ENCODE measurements around the gene ZP1. TPM values are rescaled to one million over a fixed set of nuclear protein-coding genes. Genes with fewer than 3 reads are reported as not detected.

The ZP1 gene
- total RNA-seq, 1 donor from 2014 or later, result 0.31 TPM

DNA sequence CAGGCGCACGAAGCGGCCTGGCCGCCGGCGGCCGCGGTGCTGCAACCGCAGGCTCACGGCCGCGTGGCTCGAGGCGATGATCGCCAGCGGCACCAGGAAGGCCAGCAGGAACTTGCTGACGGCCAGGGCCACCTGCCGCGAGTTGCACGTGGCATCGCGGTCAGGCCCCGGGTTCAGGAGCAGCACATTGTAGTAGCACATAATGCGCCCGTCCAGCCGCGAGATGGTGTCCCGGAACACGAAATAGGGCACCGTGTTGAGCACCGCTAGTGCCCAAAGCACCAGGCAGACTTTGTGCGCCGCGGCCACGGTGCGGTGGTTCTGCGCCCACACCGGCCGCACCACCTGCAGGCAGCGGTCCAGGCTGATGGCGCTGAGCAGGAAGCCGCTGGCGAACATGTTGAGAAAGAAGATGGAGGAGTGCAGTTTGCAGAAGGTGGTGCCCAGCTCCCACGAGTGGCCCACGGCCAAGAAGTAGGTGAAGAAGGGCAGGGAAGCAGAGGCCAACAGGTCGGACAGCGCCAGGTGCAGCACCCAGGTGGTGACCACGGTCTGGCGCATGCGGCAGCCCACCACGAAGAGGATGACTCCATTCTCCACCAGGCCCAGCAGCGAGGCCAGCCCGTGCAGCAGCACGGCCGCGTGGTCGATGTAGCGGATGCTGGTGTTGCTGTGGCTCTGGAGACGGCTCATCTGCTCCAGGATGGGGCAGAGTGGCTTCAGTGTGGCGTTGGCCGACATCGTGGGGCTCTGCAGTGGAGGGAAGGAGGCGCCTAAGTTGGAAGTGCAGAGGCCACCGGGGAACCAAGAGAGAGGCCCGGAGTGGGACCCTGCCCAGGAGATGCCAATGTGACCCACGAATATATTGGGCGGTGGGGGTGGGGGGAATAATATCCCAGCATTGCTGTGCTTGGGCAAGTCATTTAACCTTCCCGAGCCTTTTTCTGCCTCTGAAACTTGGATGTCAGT lies 14.1 kb upstream of the ZP1 start:
- Mint-ChIP-seq H3K4me3 (no peak overlapping the region), H3K9me3 (no peaks in the 10 kb centered on the region), H3K36me3 (peaks cover 13% of the 10 kb centered on the region), H3K27ac (no peak overlapping the region), H3K4me1 (peaks cover 5% of the 10 kb centered on the region), H3K27me3 (ENCODE audit: low read depth) (no peaks in the 10 kb centered on the region)
- no peak for DNase-seq (ENCODE audit: low spot score in 2 of 2, unreplicated experiment in 2 of 2)
- TF ChIP-seq CTCF (IDR thresholded peaks at IDR 0.05; ENCODE audit: unreplicated experiment), result no peak

GRCh38 chr11:60854140-60854846 lies 13.0 kb upstream of the ZP1 start:
- no peak for DNase-seq (ENCODE audit: low spot score in 2 of 2, unreplicated experiment in 2 of 2)
- H3K4me1 Mint-ChIP-seq, result peaks cover 9% of the 10 kb centered on the region
- H3K27me3 Mint-ChIP-seq (ENCODE audit: low read depth), result no peaks in the 10 kb centered on the region

DNA sequence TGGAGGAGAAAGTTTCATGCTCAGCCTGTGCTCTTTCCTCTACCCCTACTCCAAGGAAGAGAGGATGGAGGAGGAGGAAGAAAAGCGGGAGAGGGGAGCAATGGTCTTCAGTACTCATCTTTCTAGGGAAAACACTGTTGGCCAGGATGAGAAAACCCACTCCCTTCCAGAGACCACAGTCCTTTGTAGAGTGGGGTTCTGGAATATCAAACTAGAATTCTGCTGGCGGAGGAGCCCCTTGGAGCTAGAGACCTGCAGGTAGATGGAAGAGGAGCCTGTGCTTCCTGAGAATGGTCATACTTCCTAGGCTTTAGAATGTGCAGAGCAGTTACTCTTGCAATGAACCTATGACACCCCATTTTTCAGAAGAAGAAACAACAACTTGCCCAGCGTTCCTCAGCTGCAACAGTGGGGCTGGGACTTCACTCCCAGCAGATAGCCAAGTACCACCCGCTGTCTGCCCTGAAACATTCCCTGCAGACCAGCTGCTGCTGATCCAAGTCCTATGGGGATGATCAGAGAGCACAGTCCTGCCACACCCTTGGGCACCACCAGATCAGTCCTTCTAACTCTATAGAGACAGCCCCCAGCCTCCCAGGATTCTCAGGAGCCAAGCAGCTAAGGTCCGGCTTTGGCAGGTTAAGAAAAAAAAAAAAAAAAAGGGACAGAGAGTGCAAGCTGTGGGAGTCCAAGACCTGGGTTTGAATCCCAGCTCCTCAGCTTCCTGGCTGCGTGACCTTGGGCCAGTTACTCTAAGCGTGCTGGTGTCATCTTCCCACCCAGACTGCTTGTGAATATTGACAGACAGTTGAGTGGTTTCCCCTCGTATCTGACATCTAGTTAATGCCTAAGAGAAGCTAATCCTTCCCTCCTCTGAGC lies 12.3 kb upstream of the ZP1 start:
- no peak for DNase-seq (ENCODE audit: low spot score in 2 of 2, unreplicated experiment in 2 of 2)
- peak overlapping the region; percentile 10 for H3K4me3 Mint-ChIP-seq
- peaks cover 9% of the 10 kb centered on the region for H3K4me1 Mint-ChIP-seq
- peaks cover 8% of the 10 kb centered on the region for H3K36me3 Mint-ChIP-seq
- no peak overlapping the region for H3K27ac Mint-ChIP-seq
- no peaks in the 10 kb centered on the region for H3K9me3 Mint-ChIP-seq
- H3K27me3 Mint-ChIP-seq (ENCODE audit: low read depth), result no peaks in the 10 kb centered on the region
- no peak for TF ChIP-seq CTCF (IDR thresholded peaks at IDR 0.05; ENCODE audit: unreplicated experiment)

More at GRCh38 chr11:60854140-60854846, 13.0 kb upstream of the ZP1 start:
- H3K27ac Mint-ChIP-seq, result no peak overlapping the region
- no peaks in the 10 kb centered on the region for H3K9me3 Mint-ChIP-seq
- no peak overlapping the region for H3K4me3 Mint-ChIP-seq
- H3K36me3 Mint-ChIP-seq, result peaks cover 8% of the 10 kb centered on the region
- no peak for TF ChIP-seq CTCF (IDR thresholded peaks at IDR 0.05; ENCODE audit: unreplicated experiment)

DNA sequence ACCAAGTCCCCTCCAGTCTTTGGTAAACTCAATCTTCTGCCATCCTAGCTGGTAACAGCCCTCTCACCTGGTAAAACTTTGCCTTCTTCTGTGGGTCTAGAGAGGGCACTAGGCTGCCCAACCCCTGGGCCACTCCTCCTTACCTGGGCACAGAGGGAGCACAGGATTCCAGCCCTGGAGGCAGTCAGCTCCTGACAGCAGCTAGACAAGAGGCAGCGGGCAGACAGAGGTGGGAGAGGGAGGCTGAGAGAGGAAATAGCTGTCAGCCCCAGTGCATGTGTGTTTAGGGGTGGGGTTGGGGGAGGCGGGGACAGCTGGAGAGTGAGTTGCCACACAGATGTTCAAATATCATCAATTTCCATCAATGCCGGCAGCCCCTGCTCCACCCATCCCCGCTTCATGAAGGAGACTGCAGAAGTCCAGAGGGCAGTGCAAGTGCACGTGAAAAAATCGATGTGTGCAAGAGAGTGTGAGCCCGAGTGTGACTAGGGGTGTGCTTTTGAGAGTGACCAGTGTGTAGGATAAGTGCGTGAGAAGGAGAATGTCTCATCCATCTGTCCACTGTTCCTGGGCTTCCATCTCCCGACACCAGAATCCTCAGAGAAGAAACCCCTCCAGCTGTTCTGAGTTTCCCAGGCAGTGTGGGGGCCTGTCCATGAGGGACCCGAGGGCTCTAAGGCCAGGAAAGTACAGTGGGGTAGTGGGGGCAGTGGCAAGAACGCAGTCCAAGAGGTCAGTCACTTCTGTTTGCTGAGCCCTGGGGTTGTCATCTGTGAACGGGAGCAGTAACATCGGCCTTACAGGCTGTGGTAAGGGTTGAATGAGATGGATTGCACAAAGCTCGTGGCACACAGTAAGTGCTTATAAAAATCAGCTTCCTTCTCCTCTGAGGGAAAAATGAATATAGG lies 11.4 kb upstream of the ZP1 start, which contains the start of gene PTGDR2:
PTGDR2 (minus strand) TSS at position 225 of the 908 bp plus-strand sequence. CDS start 2,228 bp downstream, outside the sequence.
- Mint-ChIP-seq H3K4me1 (peaks cover 9% of the 10 kb centered on the region), H3K4me3 (peak within 1 kb of the TSS; percentile 19), H3K27ac (no peak within 1 kb of the TSS), H3K27me3 (ENCODE audit: low read depth) (no peaks in the 10 kb centered on the region), H3K36me3 (peaks cover 4% of the 10 kb centered on the region), H3K9me3 (no peaks in the 10 kb centered on the region)
- no peak for TF ChIP-seq CTCF (IDR thresholded peaks at IDR 0.05; ENCODE audit: unreplicated experiment)
- DNase-seq (ENCODE audit: low spot score in 2 of 2, unreplicated experiment in 2 of 2), result no peak
